K562 (cell line): ENCODE data around the gene KCNQ5. TPM values are rescaled to one million over a fixed set of nuclear protein-coding genes. Genes with fewer than 3 reads are reported as not detected.
A peak's percentile ranks its signal among the peaks of the same experiment; 100 is the strongest.

ENCODE experiments used
- ATAC-seq: fragments of 200-7000 bp; cut with Tn5 transposase; 3 replicates; pipeline ENCODE4 v1.9.1; 2020; ENCODE audit warnings: moderate library complexity
- BruUV-seq: library from RNA; stranded (reverse); fragments of 400-500 nt; replicated peaks from 2 replicates; lab custom pipeline; 2021; lab: Mats Ljungman, UMichigan
- CTCF ChIA-PET: fragments of 300-600 bp; formaldehyde crosslinking; extraction: SDS; loops from one replicate; lab custom pipeline; 2021; ENCODE audit warnings: low intra/inter-chr PET ratio; lab: Yijun Ruan, JAX
- POLR2A ChIA-PET: fragments of 300-600, 350-650 bp; sonication (Branson Sonifier 250); formaldehyde crosslinking; extraction: SDS; loops from one replicate; lab custom pipeline; 2021; ENCODE audit warnings: antibody characterized with exemption, inconsistent platforms; lab: Yijun Ruan, JAX
- DNase-seq, 4 experiments: peaks; one replicate each; pipeline versions ENCODE4 v3.0.0 to v3.0.0-alpha.2; 2011 to 2018; ENCODE audit warnings: low spot score in 3 of 4, mixed read lengths in 3 of 4; ENCODE audit errors: extremely low read depth in 1 of 4
- FAIRE-seq: peaks from 2 replicates; lab custom pipeline; 2011; peaks lifted over from hg19 to GRCh38; lab: Jason Lieb, UNC
- H2AFZ ChIP-seq: 2 replicates; pipeline ENCODE4 v1.6.0; 2011; ENCODE audit warnings: low read depth, low read length, control low read depth, inconsistent platforms
- H3K27ac ChIP-seq: fragments of 200-600 bp; 3 replicates; pipeline ENCODE4 v1.8.0; 2011; ENCODE audit warnings: low read depth, mild to moderate bottlenecking, control low read depth, inconsistent platforms, low read length, moderate library complexity, mixed read lengths; ENCODE audit errors: extremely low read depth
- H3K27me3 ChIP-seq, 2 experiments: fragments of 300-600 bp in 1 of 2; 2 replicates in 1 of 2; 3 replicates in 1 of 2; pipeline versions ENCODE4 v1.6.0 to v1.8.0; 2011; ENCODE audit warnings: inconsistent platforms in 2 of 2, low read length in 2 of 2, mild to moderate bottlenecking in 1 of 2, mixed read lengths in 1 of 2, moderate library complexity in 1 of 2; ENCODE audit not compliant: control insufficient read depth in 2 of 2, insufficient read depth in 2 of 2
- H3K36me3 ChIP-seq: fragments of 300-600 bp; 3 replicates; pipeline ENCODE4 v1.8.0; 2011; ENCODE audit warnings: mild to moderate bottlenecking, low read length, inconsistent platforms; ENCODE audit not compliant: control insufficient read depth, insufficient read depth
- H3K4me1 ChIP-seq, 2 experiments: fragments of 200-600 bp in 1 of 2; replicated peaks in 1 of 2; 2 replicates in 1 of 2; 3 replicates in 1 of 2; pipeline versions ENCODE4 v1.5.1 to v1.8.0; 2011; ENCODE audit warnings: inconsistent platforms in 2 of 2, low read length in 2 of 2, mild to moderate bottlenecking in 1 of 2, mixed read lengths in 1 of 2, moderate library complexity in 1 of 2; ENCODE audit not compliant: control insufficient read depth in 2 of 2, insufficient read depth in 2 of 2
- H3K4me2 ChIP-seq: 2 replicates; pipeline ENCODE4 v1.6.1; 2011; ENCODE audit warnings: low read length, control low read depth, inconsistent platforms, mixed read lengths; ENCODE audit not compliant: insufficient read depth
- H3K4me3 ChIP-seq: fragments of 200-600 bp; sonication (generic), shearing (Covaris generic); 2 replicates; pipeline ENCODE4 v1.5.1; 2016; ENCODE audit warnings: control low read depth, inconsistent platforms
- H3K79me2 ChIP-seq: fragments of 200-600 bp; 3 replicates; pipeline ENCODE4 v1.8.0; 2011; ENCODE audit warnings: low read length, inconsistent platforms; ENCODE audit not compliant: control insufficient read depth, insufficient read depth
- H3K9ac ChIP-seq, 2 experiments: 2 replicates each; pipeline versions ENCODE4 v1.6.0 to v1.6.1; 2011; ENCODE audit warnings: low read depth in 2 of 2, low read length in 2 of 2, control low read depth in 1 of 2, inconsistent platforms in 1 of 2, mild to moderate bottlenecking in 1 of 2, mixed read lengths in 1 of 2; ENCODE audit not compliant: insufficient read depth in 1 of 2
- H3K9me1 ChIP-seq: one replicate; pipeline ENCODE4 v1.6.0; 2011; ENCODE audit warnings: inconsistent platforms, mild to moderate bottlenecking, low read length, moderate library complexity; ENCODE audit not compliant: control insufficient read depth, insufficient read depth
- H3K9me3 ChIP-seq: replicated peaks from 2 replicates; pipeline ENCODE4 v1.5.1; 2011; ENCODE audit warnings: low read depth, low read length, inconsistent platforms; ENCODE audit not compliant: control insufficient read depth, insufficient read depth
- H4K20me1 ChIP-seq: replicated peaks from 2 replicates; pipeline ENCODE4 v1.6.1; 2011; ENCODE audit warnings: low read length, inconsistent platforms, mixed read lengths; ENCODE audit not compliant: control insufficient read depth, insufficient read depth
- BMI1 ChIP-seq: fragments of 150-350 bp; IDR thresholded peaks from 2 replicates; pipeline ENCODE4 v1.6.1; 2014; ENCODE audit warnings: low read length
- DPF2 ChIP-seq: fragments of 450-650 bp; IDR thresholded peaks from 2 replicates; pipeline ENCODE4 v1.6.1; 2016
- ETV5 ChIP-seq: sonication (generic); formaldehyde crosslinking; IDR thresholded peaks from 2 replicates; pipeline ENCODE4 v1.4.0; 2020; ENCODE audit warnings: low read depth, mild to moderate bottlenecking, missing genetic modification reagents
- HCFC1 ChIP-seq: IDR thresholded peaks from 2 replicates; pipeline ENCODE4 v1.6.1; 2012; ENCODE audit warnings: low read depth, low read length, improper control_type of control experiment
- PHF8 ChIP-seq: fragments of 200-600 bp; sonication (generic); IDR thresholded peaks from 2 replicates; pipeline ENCODE4 v1.6.1; 2012; ENCODE audit warnings: mixed run types, mild to moderate bottlenecking, inconsistent platforms, low read length, moderate library complexity, borderline replicate concordance
- PHTF2 ChIP-seq: fragments of 250-450 bp; sonication (Bioruptor Pico); IDR thresholded peaks from 2 replicates; pipeline ENCODE4 v1.5.0; 2021; ENCODE audit warnings: mild to moderate bottlenecking
- U2AF1 ChIP-seq: fragments of 200-400 bp; formaldehyde crosslinking; optimal IDR thresholded peaks from 2 replicates; pipeline ENCODE3; 2017; ENCODE audit warnings: mild to moderate bottlenecking, low read depth, low read length, moderate library complexity
- ZKSCAN8 ChIP-seq: fragments of 200-800 bp; sonication (Bioruptor generic); IDR thresholded peaks from 2 replicates; pipeline ENCODE4 v1.6.1; 2016; ENCODE audit warnings: missing genetic modification characterization, missing compliant biosample characterization
- ZNF197 ChIP-seq: fragments of 200-800 bp; sonication (Bioruptor generic); IDR thresholded peaks from 2 replicates; pipeline ENCODE4 v1.6.1; 2016; ENCODE audit warnings: low read depth, missing genetic modification characterization, missing compliant biosample characterization
- ZNF778 ChIP-seq: fragments of 450-650 bp; formaldehyde crosslinking; IDR thresholded peaks from 2 replicates; pipeline ENCODE4 v1.4.0; 2020; ENCODE audit warnings: mild to moderate bottlenecking, moderate library complexity
- ZNF785 ChIP-seq: fragments of 250-450 bp; sonication (Bioruptor Pico); IDR thresholded peaks from 2 replicates; pipeline ENCODE4 v1.4.0; 2020; ENCODE audit warnings: mild to moderate bottlenecking
- ZSCAN32 ChIP-seq: fragments of 450-650 bp; formaldehyde crosslinking; IDR thresholded peaks from 2 replicates; pipeline ENCODE4 v1.4.0; 2020; ENCODE audit warnings: mild to moderate bottlenecking, moderate library complexity
- WGBS: fragments of 100-300 bp; shearing (Covaris generic); methylation state at CpG from one replicate; pipeline ENCODE4 v1.1.6; 2016; ENCODE audit warnings: low coverage, mixed read lengths; ENCODE audit not compliant: insufficient coverage; ENCODE audit errors: missing lambda C conversion rate; 5-methylcytosine and 5-hydroxymethylcytosine counted together
- in situ Hi-C: fragments of 300-500 bp; cut with MboI; formaldehyde crosslinking; loops from 4 replicates; pipeline ENCODE4 v1.15.0; 2018; ENCODE audit warnings: inconsistent platforms, mixed read lengths
- intact Hi-C: fragments of 100-400 bp; cut with micrococcal nuclease; formaldehyde crosslinking; loops from 2 replicates; pipeline ENCODE4 v1.14.2; 2022
- polyA plus RNA-seq, 8 experiments: library from polyadenylated mRNA; depleted of rRNA in 4 of 8; stranded (reverse) in 5 of 8; unstranded in 3 of 8; fragments of >200 nt; fragmentation: Nextera tagmentation in 2 of 8; fragmentation: Illumina TruSeq in 1 of 8; extraction: Ambion mirVana in 2 of 8; extraction: Trizol in 1 of 8; gene quantifications; 2 replicates each; pipeline versions ENCODE4 v1.2.1 to v1.2.3, GENCODE V29; 2011 to 2014; ENCODE audit warnings: inconsistent platforms in 1 of 8, missing spikeins in 1 of 8
- total RNA-seq, 7 experiments: library from RNA; depleted of rRNA in 6 of 7; stranded (reverse); fragments of >200 nt in 6 of 7; fragmentation: Illumina TruSeq in 2 of 7; extraction: Trizol in 2 of 7; gene quantifications; 2 replicates each; pipeline versions ENCODE4 v1.2.1 to v1.2.3, GENCODE V29; 2011 to 2021; ENCODE audit warnings: low replicate concordance in 1 of 7
- TF ChIP-seq, protein P1 (sequence below): IDR thresholded peaks from 2 replicates; pipeline ENCODE4 v1.6.1; 2016; ENCODE audit warnings: missing genetic modification characterization, missing compliant biosample characterization
- TF ChIP-seq, protein P2 (sequence below): sonication (generic); IDR thresholded peaks from 2 replicates; pipeline ENCODE4 v1.6.1; 2016

KCNQ5 gene
- total and polyA plus RNA-seq, 9 of the 15 experiments (the other 6 are each of a cell fraction or from before 2014, with no cell fraction given): 0.31 to 5.9 (median 2.6) TPM

DNA sequence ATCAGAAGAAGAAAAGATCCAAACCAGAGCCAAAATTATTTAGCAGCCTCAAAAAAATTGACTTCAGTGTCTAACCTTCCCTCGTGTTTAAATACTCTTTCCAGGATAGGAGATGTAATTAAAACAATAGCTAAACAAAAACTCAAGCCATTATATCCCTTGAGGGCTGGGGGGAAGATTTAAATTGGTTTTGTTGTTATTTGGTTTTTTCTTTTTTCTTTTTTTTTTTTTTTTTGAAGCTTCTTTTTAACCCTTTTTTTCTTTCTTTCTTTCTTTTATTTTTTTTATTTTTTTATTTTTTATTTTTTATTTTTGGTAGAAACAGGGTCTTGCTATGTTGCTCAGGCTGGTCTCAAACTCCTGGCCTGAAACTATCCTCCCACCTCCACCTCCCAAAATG is 334.4 kb downstream of the KCNQ5 start:
- H3K9ac ChIP-seq: no peak overlapping the region
- H3K36me3 ChIP-seq: no peaks in the 10 kb centered on the region
- no peak for ATAC-seq
- intact Hi-C loops: no loop called here
- peaks cover 0 to 6% of the 10 kb centered on the region in 2 experiments; a peak in 2 of 5 replicates for H3K4me1 ChIP-seq
- 0% methylated on average over 1 of the region's 1 CpG for WGBS
- POLR2A ChIA-PET: no interaction called here
- no peaks in the 10 kb centered on the region for H3K27me3 ChIP-seq
- no peak for FAIRE-seq
- H2AFZ ChIP-seq: no peak overlapping the region
- DNase-seq: no peak
- BruUV-seq: no TSS peak
- H3K9me3 ChIP-seq: no peaks in the 10 kb centered on the region
- no peak overlapping the region for H3K27ac ChIP-seq
- no peak overlapping the region for H3K4me2 ChIP-seq
- no peaks in the 10 kb centered on the region for H3K9me1 ChIP-seq
- H4K20me1 ChIP-seq: no peaks in the 10 kb centered on the region
- in situ Hi-C loops: no loop called here
- no peaks in the 10 kb centered on the region for H3K79me2 ChIP-seq
- TF ChIP-seq PHTF2 (CRISPR knock-in tag) (no peak), U2AF1 (peak; percentile 43), ZNF778 (CRISPR knock-in tag) (no peak), ETV5 (no peak), ZSCAN32 (CRISPR knock-in tag) (no peak), DPF2 (no peak), BMI1 (no peak), ZNF197 (CRISPR knock-in tag) (no peak), ZNF785 (CRISPR knock-in tag) (no peak), PHF8 (no peak), ZKSCAN8 (no peak), HCFC1 (no peak)
- TF ChIP-seq, protein P1, sequence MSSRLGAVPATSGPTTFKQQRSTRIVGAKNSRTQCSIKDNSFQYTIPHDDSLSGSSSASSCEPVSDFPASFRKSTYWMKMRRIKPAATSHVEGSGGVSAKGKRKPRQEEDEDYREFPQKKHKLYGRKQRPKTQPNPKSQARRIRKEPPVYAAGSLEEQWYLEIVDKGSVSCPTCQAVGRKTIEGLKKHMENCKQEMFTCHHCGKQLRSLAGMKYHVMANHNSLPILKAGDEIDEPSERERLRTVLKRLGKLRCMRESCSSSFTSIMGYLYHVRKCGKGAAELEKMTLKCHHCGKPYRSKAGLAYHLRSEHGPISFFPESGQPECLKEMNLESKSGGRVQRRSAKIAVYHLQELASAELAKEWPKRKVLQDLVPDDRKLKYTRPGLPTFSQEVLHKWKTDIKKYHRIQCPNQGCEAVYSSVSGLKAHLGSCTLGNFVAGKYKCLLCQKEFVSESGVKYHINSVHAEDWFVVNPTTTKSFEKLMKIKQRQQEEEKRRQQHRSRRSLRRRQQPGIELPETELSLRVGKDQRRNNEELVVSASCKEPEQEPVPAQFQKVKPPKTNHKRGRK (tag): 0 out of 2 replicates have a peak, but pooled peaks have one; percentile 51
- TF ChIP-seq, protein P2, sequence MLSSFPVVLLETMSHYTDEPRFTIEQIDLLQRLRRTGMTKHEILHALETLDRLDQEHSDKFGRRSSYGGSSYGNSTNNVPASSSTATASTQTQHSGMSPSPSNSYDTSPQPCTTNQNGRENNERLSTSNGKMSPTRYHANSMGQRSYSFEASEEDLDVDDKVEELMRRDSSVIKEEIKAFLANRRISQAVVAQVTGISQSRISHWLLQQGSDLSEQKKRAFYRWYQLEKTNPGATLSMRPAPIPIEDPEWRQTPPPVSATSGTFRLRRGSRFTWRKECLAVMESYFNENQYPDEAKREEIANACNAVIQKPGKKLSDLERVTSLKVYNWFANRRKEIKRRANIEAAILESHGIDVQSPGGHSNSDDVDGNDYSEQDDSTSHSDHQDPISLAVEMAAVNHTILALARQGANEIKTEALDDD: no peak
- CTCF ChIA-PET: no interaction called here
- no peak overlapping the region for H3K4me3 ChIP-seq
